GM12873 (cell line): ENCODE measurements around the gene GPD2.

Experiments
- TF ChIP-seq, protein P1 (sequence below): IDR thresholded peaks from 2 replicates; pipeline ENCODE4 v1.5.1; 2012; ENCODE audit warnings: low read depth, mild to moderate bottlenecking, moderate library complexity, low read length, control low read depth; ENCODE audit not compliant: insufficient read depth; ENCODE audit errors: missing control alignments

GPD2 gene

DNA sequence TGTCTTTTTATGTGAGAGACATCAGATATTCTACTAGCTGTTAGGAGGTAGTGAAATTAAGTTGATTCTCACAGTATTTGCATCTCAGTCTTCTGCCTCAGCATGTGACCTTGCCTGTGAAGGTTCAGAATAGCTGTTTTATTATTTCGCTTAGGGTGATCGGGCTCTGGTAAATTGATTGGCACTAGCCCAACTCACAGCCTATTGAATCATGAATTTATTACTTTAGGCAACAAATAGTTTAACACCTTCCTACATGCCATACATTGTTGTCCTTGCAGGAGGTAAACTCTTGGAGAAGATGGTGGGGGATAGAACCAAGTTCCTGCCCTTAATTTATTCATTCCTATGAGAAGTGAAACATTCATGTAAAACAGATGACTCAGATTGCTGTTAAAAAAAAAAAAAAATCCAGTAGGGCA lies 101.9 kb downstream of the GPD2 start:
- TF ChIP-seq, protein P1, sequence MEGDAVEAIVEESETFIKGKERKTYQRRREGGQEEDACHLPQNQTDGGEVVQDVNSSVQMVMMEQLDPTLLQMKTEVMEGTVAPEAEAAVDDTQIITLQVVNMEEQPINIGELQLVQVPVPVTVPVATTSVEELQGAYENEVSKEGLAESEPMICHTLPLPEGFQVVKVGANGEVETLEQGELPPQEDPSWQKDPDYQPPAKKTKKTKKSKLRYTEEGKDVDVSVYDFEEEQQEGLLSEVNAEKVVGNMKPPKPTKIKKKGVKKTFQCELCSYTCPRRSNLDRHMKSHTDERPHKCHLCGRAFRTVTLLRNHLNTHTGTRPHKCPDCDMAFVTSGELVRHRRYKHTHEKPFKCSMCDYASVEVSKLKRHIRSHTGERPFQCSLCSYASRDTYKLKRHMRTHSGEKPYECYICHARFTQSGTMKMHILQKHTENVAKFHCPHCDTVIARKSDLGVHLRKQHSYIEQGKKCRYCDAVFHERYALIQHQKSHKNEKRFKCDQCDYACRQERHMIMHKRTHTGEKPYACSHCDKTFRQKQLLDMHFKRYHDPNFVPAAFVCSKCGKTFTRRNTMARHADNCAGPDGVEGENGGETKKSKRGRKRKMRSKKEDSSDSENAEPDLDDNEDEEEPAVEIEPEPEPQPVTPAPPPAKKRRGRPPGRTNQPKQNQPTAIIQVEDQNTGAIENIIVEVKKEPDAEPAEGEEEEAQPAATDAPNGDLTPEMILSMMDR = no peak

DNA sequence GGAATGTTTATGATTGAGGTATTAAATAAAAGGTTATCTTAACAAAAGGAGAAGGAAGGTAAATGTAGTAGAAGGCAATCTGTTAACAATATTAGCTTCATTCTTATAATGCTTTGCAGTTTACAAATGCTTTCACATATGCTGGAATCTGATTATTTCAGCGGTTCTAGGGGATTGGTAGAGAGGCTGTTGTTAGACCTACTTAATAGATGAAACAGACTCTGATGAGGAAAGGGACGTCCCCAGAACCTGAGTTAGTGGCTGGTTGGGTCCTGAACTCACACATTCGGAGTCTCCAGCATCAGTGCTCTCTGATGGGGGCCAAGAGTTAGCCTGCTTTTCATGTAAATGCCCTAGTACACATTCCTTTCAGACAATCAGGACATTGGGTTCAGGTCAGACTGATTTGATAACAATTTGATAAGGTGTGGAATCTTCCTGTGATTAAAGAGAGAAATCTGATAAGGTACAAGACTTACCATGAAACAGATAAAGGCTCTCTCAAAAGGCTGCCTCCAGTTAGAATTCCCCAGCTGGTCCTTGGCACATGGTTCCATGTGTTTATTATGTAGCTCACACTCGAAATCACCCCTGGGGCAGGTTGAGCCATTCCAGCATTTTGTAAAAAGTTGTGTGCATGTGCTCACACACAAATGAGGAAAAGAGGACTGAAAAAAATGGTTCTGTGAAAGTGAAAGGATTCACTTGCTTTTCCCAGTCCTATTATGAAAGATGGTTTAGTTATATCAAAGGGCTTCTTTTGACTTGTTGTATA lies 103.1 kb downstream of the GPD2 start:
- TF ChIP-seq, protein P1 = no peak

DNA sequence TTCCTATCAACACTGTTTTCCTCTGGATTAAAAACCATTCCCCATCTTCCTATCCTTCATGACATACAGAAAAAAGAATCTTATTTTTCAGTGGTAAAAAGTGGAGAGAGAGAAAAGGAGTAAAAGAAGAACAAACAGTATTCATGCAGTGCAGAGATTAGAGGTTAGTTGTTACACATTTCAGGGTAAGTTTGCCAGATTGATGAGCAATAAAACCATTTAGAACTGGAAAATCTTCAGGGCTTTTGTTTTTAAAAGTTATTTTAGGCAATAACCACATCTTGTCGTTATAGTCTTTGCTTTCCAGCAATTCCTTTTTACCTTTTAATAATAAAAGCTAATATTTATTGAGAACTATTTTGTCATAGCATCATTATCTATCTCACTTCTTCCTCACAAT lies 104.5 kb downstream of the GPD2 start:
- TF ChIP-seq, protein P1 = no peak

DNA sequence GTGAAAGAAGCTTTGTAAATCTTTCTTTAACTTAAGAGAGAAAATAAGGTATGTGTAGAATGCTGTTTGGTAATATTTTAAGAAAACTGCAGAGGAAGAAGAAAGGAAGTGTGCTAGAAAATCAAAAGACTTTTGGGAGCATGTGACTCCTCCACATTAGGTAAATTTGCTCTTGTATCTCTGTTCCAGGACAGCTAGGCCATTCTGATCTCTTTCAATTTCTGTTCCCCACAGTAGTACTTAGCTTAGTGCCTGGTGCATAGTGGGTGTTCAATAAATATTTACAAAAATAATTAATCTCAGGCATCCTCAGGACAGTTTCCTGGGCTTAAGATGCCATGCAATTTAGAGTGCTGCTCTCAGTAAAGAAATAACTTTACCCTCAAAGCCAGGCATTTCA lies 105.0 kb downstream of the GPD2 start:
- TF ChIP-seq, protein P1 = no peak

DNA sequence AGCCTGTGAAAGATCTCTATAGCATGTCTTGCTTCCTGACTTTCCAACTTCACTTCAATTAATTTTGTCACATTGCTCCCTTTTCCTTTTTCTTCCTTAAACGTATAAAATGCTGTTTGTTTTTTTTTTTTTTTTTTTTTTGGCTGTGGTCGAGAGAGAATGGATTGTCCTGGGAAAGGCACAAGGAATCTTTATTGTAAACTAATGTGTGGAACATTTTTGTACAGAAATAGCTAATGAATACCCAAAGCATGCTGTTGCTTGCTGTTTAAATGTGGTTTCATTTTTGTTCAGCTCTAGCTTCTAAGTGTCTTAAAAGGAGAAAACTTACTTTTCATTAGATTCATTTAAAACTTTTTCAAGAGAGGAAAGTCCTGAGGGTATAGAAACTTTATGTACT lies 105.5 kb downstream of the GPD2 start:
- TF ChIP-seq, protein P1 = no peak

DNA sequence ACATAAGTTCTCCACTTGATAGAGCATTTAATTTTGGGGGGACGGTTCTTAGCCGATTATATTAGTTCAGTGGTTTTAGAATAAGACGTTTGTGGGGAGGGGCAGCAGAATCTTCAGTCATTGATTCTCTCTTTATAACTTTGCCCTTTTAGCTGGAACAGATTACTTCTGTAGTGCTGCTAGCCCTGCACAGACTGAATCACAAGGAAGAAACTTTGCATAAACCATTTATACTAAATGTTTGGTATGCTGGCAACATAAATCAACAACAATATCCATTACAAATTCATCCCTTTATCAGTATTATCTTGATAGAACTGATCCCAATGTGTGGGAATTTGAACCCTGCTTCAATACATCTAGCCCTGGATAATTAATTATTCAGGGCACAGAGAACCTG lies 112.2 kb downstream of the GPD2 start:
- TF ChIP-seq, protein P1 = no peak

DNA sequence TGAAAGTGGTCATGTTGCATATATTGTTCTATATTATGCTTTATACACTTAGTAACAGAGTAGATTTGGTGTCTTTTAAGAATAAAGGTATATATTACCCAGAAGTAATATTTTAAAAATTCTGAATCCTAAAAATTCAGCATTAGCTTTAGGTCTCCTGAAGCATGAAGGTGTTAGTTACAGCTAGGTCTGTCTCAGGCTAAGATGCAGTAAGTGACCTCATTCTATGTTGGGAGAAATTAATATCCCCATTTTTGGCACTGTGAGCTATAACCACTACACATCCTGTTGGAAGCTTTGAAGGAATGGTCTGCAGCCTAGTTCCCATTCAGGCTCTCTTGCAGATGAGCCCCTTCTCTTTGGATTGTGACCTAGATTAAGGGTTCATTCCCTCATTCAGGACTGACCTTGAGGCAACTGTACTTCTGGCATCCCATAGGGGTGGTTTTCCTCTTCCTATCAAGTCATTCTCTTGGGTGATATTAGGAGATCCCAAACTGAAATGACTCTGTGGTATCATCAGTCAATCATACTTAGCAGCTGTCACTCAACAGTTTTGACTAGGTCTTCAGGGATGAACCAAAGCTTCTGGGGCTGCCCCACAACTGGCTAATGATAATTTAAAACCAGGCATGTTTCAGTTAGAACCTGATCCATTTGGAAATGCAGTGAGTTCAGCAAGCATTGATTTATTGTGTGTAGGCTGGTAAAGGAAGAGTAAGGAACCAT lies 117.7 kb downstream of the GPD2 start:
- TF ChIP-seq, protein P1 = no peak
